ENCODE results near the gene FAF1. TPM values are rescaled to one million over a fixed set of nuclear protein-coding genes. Genes with fewer than 3 reads are reported as not detected.
"Not testable (repeated sequence)": the region's sequence is repeated elsewhere in the genome, so short reads cannot be mapped to it uniquely, and the experiment has no call there.

FAF1 gene
- total and polyA plus RNA-seq, 2 donors (not counting 3 experiments of a cell fraction or from before 2014, with no cell fraction given), result 9.0 to 57.6 TPM

GRCh38 chr1:51009381-51009780 is 49.3 kb upstream of the FAF1 start:
- intact Hi-C loops (cut with micrococcal nuclease) (no loop called here), dilution Hi-C loops (cut with MboI; ENCODE audit: extremely low pct_ligation_motif_present, low sequenced_read_pairs) (no loop called here)
- Histone ChIP-seq H2AFZ (ENCODE audit: low read depth, low read length) (no peak overlapping the region), H3K9me3 (replicated peaks; ENCODE audit: control insufficient read depth, insufficient read depth, low read length) (no peaks in the 10 kb centered on the region), H4K20me1 (replicated peaks; ENCODE audit: control insufficient read depth, extremely low read depth, insufficient read depth, low read length) (no peaks in the 10 kb centered on the region), H3K4me2 (ENCODE audit: insufficient read depth, low read length) (no peak overlapping the region), H3K27me3 (ENCODE audit: control insufficient read depth in 2 of 2, insufficient read depth in 2 of 2, low read length in 2 of 2) (no peaks in the 10 kb centered on the region), H3K27ac (ENCODE audit: insufficient read depth, low read depth, low read length) (no peak overlapping the region), H3K9ac (replicated peaks; ENCODE audit: extremely low read depth, insufficient read depth, low read length) (no peak overlapping the region), H3K9me1 (replicated peaks; ENCODE audit: control insufficient read depth, extremely low read depth, insufficient read depth, low read length) (no peaks in the 10 kb centered on the region), H3K36me3 (ENCODE audit: control insufficient read depth in 2 of 2, extremely low read depth in 1 of 2, insufficient read depth in 2 of 2, low read length in 2 of 2) (no peaks in the 10 kb centered on the region), H3K79me2 (ENCODE audit: control insufficient read depth, insufficient read depth, low read length) (no peaks in the 10 kb centered on the region), H3K4me1 (ENCODE audit: control insufficient read depth, extremely low read depth, insufficient read depth, low read length) (no peaks in the 10 kb centered on the region), H3K4me3 (replicated peaks in 1 of 3; ENCODE audit: insufficient read depth in 1 of 3, low read depth in 1 of 3, low read length in 3 of 3) (no peak overlapping the region)
- TF ChIP-seq JUN (IDR thresholded peaks at IDR 0.05; ENCODE audit: borderline replicate concordance, insufficient read depth, insufficient read length, low read depth) (no peak), MAX (IDR thresholded peaks at IDR 0.05; ENCODE audit: insufficient read depth, insufficient read length) (no peak), MYC (IDR thresholded peaks at IDR 0.05; ENCODE audit: low read depth, low read length) (no peak), GATA2 (IDR thresholded peaks at IDR 0.05; ENCODE audit: insufficient read depth, insufficient read length, low read depth, low read length) (no peak), CTCF (IDR thresholded peaks at IDR 0.05; ENCODE audit: extremely low read depth in 1 of 2, insufficient read depth in 1 of 2, low read depth in 1 of 2, low read length in 2 of 2) (no peak), FOS (IDR thresholded peaks at IDR 0.05; ENCODE audit: borderline replicate concordance, insufficient read depth, low read length) (no peak), POLR2AphosphoS5 (IDR thresholded peaks at IDR 0.05; ENCODE audit: insufficient read depth, low read depth, low read length) (no peak)
- ChIA-PET POLR2A (no interaction called here), CTCF (no interaction called here)
- FAIRE-seq (no peak), DNase-seq (ENCODE audit: low read depth, low spot score) (no peak)
- BruUV-seq (replicated peaks), result no TSS peak

GRCh38 chr1:51005549-51005948 is 45.5 kb upstream of the FAF1 start:
- H3K4me1 ChIP-seq (ENCODE audit: control insufficient read depth, extremely low read depth, insufficient read depth, low read length); H3K27me3 ChIP-seq (ENCODE audit: control insufficient read depth in 2 of 2, insufficient read depth in 2 of 2, low read length in 2 of 2); H3K27ac ChIP-seq (ENCODE audit: insufficient read depth, low read depth, low read length); H3K9me3 ChIP-seq (replicated peaks; ENCODE audit: control insufficient read depth, insufficient read depth, low read length); H3K4me2 ChIP-seq (ENCODE audit: insufficient read depth, low read length); BruUV-seq (replicated peaks); intact Hi-C loops (cut with micrococcal nuclease); H3K36me3 ChIP-seq (ENCODE audit: control insufficient read depth in 2 of 2, extremely low read depth in 1 of 2, insufficient read depth in 2 of 2, low read length in 2 of 2); H4K20me1 ChIP-seq (replicated peaks; ENCODE audit: control insufficient read depth, extremely low read depth, insufficient read depth, low read length); H3K4me3 ChIP-seq (replicated peaks in 1 of 3; ENCODE audit: insufficient read depth in 1 of 3, low read depth in 1 of 3, low read length in 3 of 3); CTCF ChIA-PET; H2AFZ ChIP-seq (ENCODE audit: low read depth, low read length); POLR2A ChIA-PET; dilution Hi-C loops (cut with MboI; ENCODE audit: extremely low pct_ligation_motif_present, low sequenced_read_pairs); FAIRE-seq; DNase-seq (ENCODE audit: low read depth, low spot score); H3K79me2 ChIP-seq (ENCODE audit: control insufficient read depth, insufficient read depth, low read length); H3K9ac ChIP-seq (replicated peaks; ENCODE audit: extremely low read depth, insufficient read depth, low read length); H3K9me1 ChIP-seq (replicated peaks; ENCODE audit: control insufficient read depth, extremely low read depth, insufficient read depth, low read length): not testable (repeated sequence)
